Measurements from ENCODE around the gene KRT83. TPM values are rescaled to one million over a fixed set of nuclear protein-coding genes. Genes with fewer than 3 reads are reported as not detected.
"Not testable (repeated sequence)": the region's sequence is repeated elsewhere in the genome, so short reads cannot be mapped to it uniquely, and the experiment has no call there.

The KRT83 gene
- total and polyA plus RNA-seq, 4 donors = not detected

GRCh38 chr12:52346593-52346992, 25.4 kb upstream of the KRT83 start:
- 27 to 29% methylated on average over 4 of the region's 4 CpGs for WGBS, 2 donors
- H3K4me3 ChIP-seq = no peak overlapping the region
- peaks cover 0 to 11% (median 0%) of the 10 kb centered on the region in 5 donors for H3K4me1 ChIP-seq (ENCODE audit: control insufficient read depth in 5 of 5, insufficient read depth in 5 of 5, low read length in 5 of 5)
- no peak overlapping the region for H3K27ac ChIP-seq (ENCODE audit: low read depth in 1 of 2, low read length in 1 of 2)
- H3K9me3 ChIP-seq (ENCODE audit: control insufficient read depth in 4 of 4, insufficient read depth in 3 of 4, low read length in 3 of 4) = peaks cover 0 to 4% (median 2%) of the 10 kb centered on the region in 4 donors
- no peak for TF ChIP-seq CTCF (IDR thresholded peaks at IDR 0.05; ENCODE audit: control extremely low read depth, extremely low read depth)
- no peaks in the 10 kb centered on the region for H3K36me3 ChIP-seq (ENCODE audit: control insufficient read depth in 4 of 4, insufficient read depth in 4 of 4, low read length in 4 of 4)
- peak in 1 of 3 donors; percentile 23 for DNase-seq
- no peak for ATAC-seq (ENCODE audit: insufficient read depth, low FRiP score)
- H3K9ac ChIP-seq (ENCODE audit: insufficient read depth in 1 of 2, low read length in 2 of 2) = no peak overlapping the region
- H3K27me3 ChIP-seq (ENCODE audit: control insufficient read depth in 3 of 3, insufficient read depth in 3 of 3, low read length in 2 of 3) = no peaks in the 10 kb centered on the region

- H3K27me3 ChIP-seq (ENCODE audit: control insufficient read depth in 3 of 3, insufficient read depth in 3 of 3, low read length in 2 of 3); H3K4me3 ChIP-seq; H3K4me1 ChIP-seq (ENCODE audit: control insufficient read depth in 5 of 5, insufficient read depth in 5 of 5, low read length in 5 of 5); H3K27ac ChIP-seq (ENCODE audit: low read depth in 1 of 2, low read length in 1 of 2); DNase-seq; H3K9me3 ChIP-seq (ENCODE audit: control insufficient read depth in 4 of 4, insufficient read depth in 3 of 4, low read length in 3 of 4); ATAC-seq (ENCODE audit: insufficient read depth, low FRiP score); H3K9ac ChIP-seq (ENCODE audit: insufficient read depth in 1 of 2, low read length in 2 of 2); H3K36me3 ChIP-seq (ENCODE audit: control insufficient read depth in 4 of 4, insufficient read depth in 4 of 4, low read length in 4 of 4): not testable (repeated sequence)
- WGBS, 2 donors = 90 to 92% methylated on average over 8 of the region's 8 CpGs
Observed at GRCh38 chr12:52345041-52345440, 23.8 kb upstream of the KRT83 start.

- Histone ChIP-seq H3K4me1 (ENCODE audit: control insufficient read depth in 5 of 5, insufficient read depth in 5 of 5, low read length in 5 of 5) (peaks cover 0 to 6% (median 0%) of the 10 kb centered on the region in 5 donors), H3K36me3 (ENCODE audit: control insufficient read depth in 4 of 4, insufficient read depth in 4 of 4, low read length in 4 of 4) (no peaks in the 10 kb centered on the region), H3K27me3 (ENCODE audit: control insufficient read depth in 3 of 3, insufficient read depth in 3 of 3, low read length in 2 of 3) (no peaks in the 10 kb centered on the region), H3K4me3 (no peak overlapping the region), H3K9ac (ENCODE audit: insufficient read depth in 1 of 2, low read length in 2 of 2) (no peak overlapping the region), H3K9me3 (ENCODE audit: control insufficient read depth in 4 of 4, insufficient read depth in 3 of 4, low read length in 3 of 4) (peaks cover 0 to 4% (median 1%) of the 10 kb centered on the region in 4 donors), H3K27ac (ENCODE audit: low read depth in 1 of 2, low read length in 1 of 2) (no peak overlapping the region)
- DNase-seq (no peak), ATAC-seq (ENCODE audit: insufficient read depth, low FRiP score) (no peak)
- WGBS, 2 donors = 95 to 96% methylated on average over 12 of the region's 12 CpGs
- TF ChIP-seq CTCF (IDR thresholded peaks at IDR 0.05; ENCODE audit: control extremely low read depth, extremely low read depth) = no peak
Observed at GRCh38 chr12:52344111-52344510, 22.9 kb upstream of the KRT83 start.

GRCh38 chr12:52343550-52343949, 22.4 kb upstream of the KRT83 start:
- Histone ChIP-seq H3K9ac (ENCODE audit: insufficient read depth in 1 of 2, low read length in 2 of 2) (no peak overlapping the region), H3K4me1 (ENCODE audit: control insufficient read depth in 5 of 5, insufficient read depth in 5 of 5, low read length in 5 of 5) (peaks cover 0 to 6% (median 0%) of the 10 kb centered on the region in 5 donors), H3K27me3 (ENCODE audit: control insufficient read depth in 3 of 3, insufficient read depth in 3 of 3, low read length in 2 of 3) (no peaks in the 10 kb centered on the region), H3K27ac (ENCODE audit: low read depth in 1 of 2, low read length in 1 of 2) (no peak overlapping the region), H3K9me3 (ENCODE audit: control insufficient read depth in 4 of 4, insufficient read depth in 3 of 4, low read length in 3 of 4) (peaks cover 0 to 4% (median 1%) of the 10 kb centered on the region in 4 donors), H3K36me3 (ENCODE audit: control insufficient read depth in 4 of 4, insufficient read depth in 4 of 4, low read length in 4 of 4) (no peaks in the 10 kb centered on the region), H3K4me3 (no peak overlapping the region)
- TF ChIP-seq CTCF (IDR thresholded peaks at IDR 0.05; ENCODE audit: control extremely low read depth, extremely low read depth) = no peak
- DNase-seq (no peak), ATAC-seq (ENCODE audit: insufficient read depth, low FRiP score) (no peak)
- 70 to 77% methylated on average over 2 of the region's 2 CpGs for WGBS, 2 donors
